Neural progenitor cell (in vitro differentiated cells): ENCODE measurements around the gene GLG1.

ENCODE experiments used
- CTCF ChIP-seq: fragments of 200-600 bp; sonication (generic); IDR thresholded peaks from 2 replicates; pipeline ENCODE4 v1.5.1; 2017; ENCODE audit warnings: antibody characterized with exemption, mild to moderate bottlenecking
- EZH2 ChIP-seq: fragments of 200-600 bp; sonication (generic); IDR thresholded peaks from 2 replicates; pipeline ENCODE4 v1.6.1; 2017; ENCODE audit warnings: antibody characterized with exemption, mild to moderate bottlenecking, moderate library complexity

DNA sequence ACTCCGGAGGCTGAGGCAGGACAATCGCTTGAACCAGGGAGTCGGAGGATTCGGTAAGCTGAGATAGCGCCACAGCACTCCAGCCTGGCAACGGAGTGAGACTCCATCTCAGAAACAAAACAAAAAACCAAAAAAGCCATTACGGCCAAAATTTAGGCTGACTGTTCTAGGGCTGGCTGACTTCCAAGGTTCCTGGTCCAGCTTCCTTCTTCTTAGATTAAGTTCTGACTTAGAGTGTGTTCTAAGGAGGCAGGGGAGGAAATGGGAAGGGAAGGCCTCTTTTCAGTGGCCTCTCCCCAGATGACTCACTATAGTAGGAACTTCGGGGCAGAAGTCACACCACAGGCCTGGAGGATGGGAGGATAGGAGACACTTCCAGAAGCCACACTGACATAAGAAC is 157.9 kb downstream of the GLG1 start:
- no peak for TF ChIP-seq CTCF
- no peak for TF ChIP-seq EZH2
